Subcutaneous abdominal adipose tissue (tissue), 5 donors: ENCODE results near the gene PPFIBP2.

ENCODE experiments used
- H3K27ac ChIP-seq: one replicate; pipeline ENCODE4 v1.7.0; 2013; ENCODE audit warnings: low read depth, mild to moderate bottlenecking, inconsistent platforms, low read length, moderate library complexity
- H3K27me3 ChIP-seq, 5 donors: one replicate each; pipeline ENCODE4 v1.7.0; 2013; ENCODE audit warnings: low read length in 5 of 5, inconsistent platforms in 1 of 5; ENCODE audit not compliant: control insufficient read depth in 5 of 5, insufficient read depth in 4 of 5
- H3K36me3 ChIP-seq, 5 donors: one replicate each; pipeline ENCODE4 v1.7.0; 2013; ENCODE audit warnings: low read length in 5 of 5; ENCODE audit not compliant: control insufficient read depth in 5 of 5, insufficient read depth in 5 of 5
- H3K4me1 ChIP-seq, 5 donors: one replicate each; pipeline ENCODE4 v1.7.0; 2013; ENCODE audit warnings: low read length in 5 of 5, mild to moderate bottlenecking in 3 of 5, moderate library complexity in 1 of 5; ENCODE audit not compliant: control insufficient read depth in 5 of 5, insufficient read depth in 5 of 5
- H3K4me3 ChIP-seq, 5 donors: one replicate each; pipeline ENCODE4 v1.7.0; 2013; ENCODE audit warnings: low read length in 5 of 5, low read depth in 1 of 5
- H3K9ac ChIP-seq, 5 donors: one replicate each; pipeline ENCODE4 v1.7.0; 2013; ENCODE audit warnings: low read length in 5 of 5, mild to moderate bottlenecking in 4 of 5, moderate library complexity in 3 of 5
- H3K9me3 ChIP-seq, 5 donors: one replicate each; pipeline ENCODE4 v1.7.0; 2013; ENCODE audit warnings: low read length in 5 of 5; ENCODE audit not compliant: control insufficient read depth in 5 of 5
- donor health status: healthy.
- donor health status: healthy.
- donor health status: healthy.
- donor health status: healthy.
- donor health status: healthy.

Gene PPFIBP2

GRCh38 chr11:7612056-7612660, 98.4 kb downstream of the PPFIBP2 start:
- no peaks in the 10 kb centered on the region for H3K9me3 ChIP-seq
- H3K4me1 ChIP-seq = peaks cover 0 to 8% (median 2%) of the 10 kb centered on the region in 5 donors
- peaks cover 10 to 52% (median 17%) of the 10 kb centered on the region in 5 donors for H3K36me3 ChIP-seq
- H3K27me3 ChIP-seq = no peaks in the 10 kb centered on the region
- H3K9ac ChIP-seq = no peak overlapping the region
- H3K4me3 ChIP-seq = no peak overlapping the region
- H3K27ac ChIP-seq = no peak overlapping the region

- no peak overlapping the region for H3K9ac ChIP-seq
- H3K27ac ChIP-seq = no peak overlapping the region
- no peaks in the 10 kb centered on the region for H3K27me3 ChIP-seq
- H3K4me3 ChIP-seq = no peak overlapping the region
- peaks cover 0 to 8% (median 2%) of the 10 kb centered on the region in 5 donors for H3K4me1 ChIP-seq
- peaks cover 10 to 58% (median 19%) of the 10 kb centered on the region in 5 donors for H3K36me3 ChIP-seq
- no peaks in the 10 kb centered on the region for H3K9me3 ChIP-seq
These were observed 99.0 kb downstream of the PPFIBP2 start for GRCh38 chr11:7612661-7613393.

GRCh38 chr11:7613394-7613720, 99.6 kb downstream of the PPFIBP2 start:
- Histone ChIP-seq H3K4me3 (no peak overlapping the region), H3K27ac (no peak overlapping the region), H3K9me3 (no peaks in the 10 kb centered on the region), H3K4me1 (peaks cover 0 to 8% (median 2%) of the 10 kb centered on the region in 5 donors), H3K36me3 (peaks cover 10 to 60% (median 23%) of the 10 kb centered on the region in 5 donors), H3K9ac (no peak overlapping the region), H3K27me3 (no peaks in the 10 kb centered on the region)

GRCh38 chr11:7614656-7615055, 100.9 kb downstream of the PPFIBP2 start:
- Histone ChIP-seq H3K9me3 (no peaks in the 10 kb centered on the region), H3K9ac (no peak overlapping the region), H3K27ac (no peak overlapping the region), H3K36me3 (peaks cover 10 to 60% (median 25%) of the 10 kb centered on the region in 5 donors), H3K4me3 (no peak overlapping the region), H3K27me3 (no peaks in the 10 kb centered on the region), H3K4me1 (no peaks in the 10 kb centered on the region)

- Histone ChIP-seq H3K9me3 (no peaks in the 10 kb centered on the region), H3K27me3 (no peaks in the 10 kb centered on the region), H3K27ac (no peak overlapping the region), H3K4me1 (no peaks in the 10 kb centered on the region), H3K36me3 (peaks cover 7 to 63% (median 29%) of the 10 kb centered on the region in 5 donors), H3K9ac (no peak overlapping the region), H3K4me3 (no peak overlapping the region)
These were observed 103.2 kb downstream of the PPFIBP2 start for GRCh38 chr11:7617032-7617431.

GRCh38 chr11:7619322-7619721, 105.5 kb downstream of the PPFIBP2 start:
- no peak overlapping the region for H3K27ac ChIP-seq
- no peak overlapping the region for H3K4me3 ChIP-seq
- H3K4me1 ChIP-seq = no peaks in the 10 kb centered on the region
- no peak overlapping the region for H3K9ac ChIP-seq
- no peaks in the 10 kb centered on the region for H3K9me3 ChIP-seq
- H3K36me3 ChIP-seq = peaks cover 8 to 63% (median 38%) of the 10 kb centered on the region in 5 donors
- H3K27me3 ChIP-seq = no peaks in the 10 kb centered on the region

- peaks cover 7 to 71% (median 49%) of the 10 kb centered on the region in 5 donors for H3K36me3 ChIP-seq
- H3K27me3 ChIP-seq = no peaks in the 10 kb centered on the region
- H3K9me3 ChIP-seq = no peaks in the 10 kb centered on the region
- H3K9ac ChIP-seq = no peak overlapping the region
- no peaks in the 10 kb centered on the region for H3K4me1 ChIP-seq
- H3K27ac ChIP-seq = no peak overlapping the region
- no peak overlapping the region for H3K4me3 ChIP-seq
These were observed 107.3 kb downstream of the PPFIBP2 start for GRCh38 chr11:7621090-7621489.

- no peak overlapping the region for H3K9ac ChIP-seq
- no peaks in the 10 kb centered on the region for H3K4me1 ChIP-seq
- H3K9me3 ChIP-seq = no peaks in the 10 kb centered on the region
- H3K27ac ChIP-seq = no peak overlapping the region
- no peak overlapping the region for H3K4me3 ChIP-seq
- H3K36me3 ChIP-seq = peaks cover 7 to 72% (median 48%) of the 10 kb centered on the region in 5 donors
- H3K27me3 ChIP-seq = no peaks in the 10 kb centered on the region
These were observed 107.8 kb downstream of the PPFIBP2 start for GRCh38 chr11:7621554-7621953.

GRCh38 chr11:7622721-7623120, 108.9 kb downstream of the PPFIBP2 start:
- no peak overlapping the region for H3K4me3 ChIP-seq
- H3K27ac ChIP-seq = no peak overlapping the region
- H3K9ac ChIP-seq = no peak overlapping the region
- peaks cover 7 to 68% (median 43%) of the 10 kb centered on the region in 5 donors for H3K36me3 ChIP-seq
- H3K27me3 ChIP-seq = no peaks in the 10 kb centered on the region
- no peaks in the 10 kb centered on the region for H3K4me1 ChIP-seq
- H3K9me3 ChIP-seq = no peaks in the 10 kb centered on the region

- Histone ChIP-seq H3K9ac (no peak overlapping the region), H3K27me3 (no peaks in the 10 kb centered on the region), H3K4me1 (peaks cover 0 to 7% (median under 1%) of the 10 kb centered on the region in 5 donors), H3K36me3 (peaks cover 10 to 87% (median 60%) of the 10 kb centered on the region in 5 donors), H3K27ac (no peak overlapping the region), H3K9me3 (no peaks in the 10 kb centered on the region), H3K4me3 (no peak overlapping the region)
These were observed 114.9 kb downstream of the PPFIBP2 start for GRCh38 chr11:7628660-7629059.
